DOHH2 (cell line): ENCODE data around the gene GOSR2.

ENCODE experiments used
- H3F3A ChIP-seq: fragments of 200-600 bp; sonication (generic), shearing (Covaris generic); 2 replicates; pipeline ENCODE4 v1.6.0; 2016; ENCODE audit warnings: antibody characterized with exemption, mild to moderate bottlenecking; ENCODE audit not compliant: control insufficient read depth, insufficient read depth
- H3K27ac ChIP-seq: fragments of 200-600 bp; sonication (generic); 2 replicates; pipeline ENCODE4 v1.5.1; 2014; ENCODE audit warnings: low read depth, mild to moderate bottlenecking, low read length, moderate library complexity
- H3K27me3 ChIP-seq: fragments of 200-600 bp; sonication (generic); 2 replicates; pipeline ENCODE4 v1.6.1; 2014; ENCODE audit warnings: mild to moderate bottlenecking, low read length, mixed read lengths; ENCODE audit not compliant: control insufficient read depth
- H3K36me3 ChIP-seq: fragments of 200-600 bp; sonication (generic); 2 replicates; pipeline ENCODE4 v1.6.1; 2014; ENCODE audit warnings: mild to moderate bottlenecking, low read length, moderate library complexity, mixed read lengths; ENCODE audit not compliant: control insufficient read depth
- H3K4me1 ChIP-seq: fragments of 200-600 bp; sonication (generic); 2 replicates; pipeline ENCODE4 v1.6.1; 2014; ENCODE audit warnings: mild to moderate bottlenecking, low read length, mixed read lengths; ENCODE audit not compliant: control insufficient read depth
- H3K4me2 ChIP-seq: fragments of 200-600 bp; sonication (generic); 2 replicates; pipeline ENCODE4 v1.6.0; 2014; ENCODE audit warnings: mild to moderate bottlenecking, low read length, moderate library complexity
- H3K4me3 ChIP-seq: fragments of 200-600 bp; sonication (generic); 2 replicates; pipeline ENCODE4 v1.5.1; 2014; ENCODE audit warnings: mild to moderate bottlenecking, low read length, mixed read lengths
- H3K79me2 ChIP-seq: fragments of 200-600 bp; sonication (generic); 2 replicates; pipeline ENCODE4 v1.6.1; 2014; ENCODE audit warnings: mild to moderate bottlenecking, low read length, mixed read lengths; ENCODE audit not compliant: control insufficient read depth
- H3K9me2 ChIP-seq: fragments of 200-600 bp; sonication (generic); replicated peaks from 2 replicates; pipeline ENCODE4 v1.6.1; 2014; ENCODE audit warnings: mild to moderate bottlenecking, low read length, mixed read lengths; ENCODE audit not compliant: control insufficient read depth
- H3K9me3 ChIP-seq: fragments of 200-600 bp; sonication (generic); 2 replicates; pipeline ENCODE4 v1.6.1; 2014; ENCODE audit warnings: antibody characterized with exemption, low read length, mixed read lengths; ENCODE audit not compliant: control insufficient read depth, insufficient read depth
- H4K20me1 ChIP-seq: fragments of 200-600 bp; sonication (generic); 2 replicates; pipeline ENCODE4 v1.6.0; 2014; ENCODE audit warnings: low read depth, mild to moderate bottlenecking, antibody characterized with exemption, low read length, moderate library complexity; ENCODE audit not compliant: control insufficient read depth, insufficient read depth
- EZH2phosphoT487 ChIP-seq: fragments of 200-600 bp; sonication (generic); IDR thresholded peaks from 2 replicates; pipeline ENCODE4 v1.6.1; 2017; ENCODE audit warnings: borderline replicate concordance, mild to moderate bottlenecking, antibody characterized with exemption, low read length, moderate library complexity, mixed read lengths
- TF ChIP-seq, protein P1 (sequence below): fragments of 200-600 bp; sonication (generic); IDR thresholded peaks from one replicate; pipeline ENCODE4 v1.5.1; 2014; ENCODE audit warnings: antibody characterized with exemption, mild to moderate bottlenecking, low read depth, low read length; ENCODE audit not compliant: poor library complexity, severe bottlenecking

The GOSR2 gene

DNA sequence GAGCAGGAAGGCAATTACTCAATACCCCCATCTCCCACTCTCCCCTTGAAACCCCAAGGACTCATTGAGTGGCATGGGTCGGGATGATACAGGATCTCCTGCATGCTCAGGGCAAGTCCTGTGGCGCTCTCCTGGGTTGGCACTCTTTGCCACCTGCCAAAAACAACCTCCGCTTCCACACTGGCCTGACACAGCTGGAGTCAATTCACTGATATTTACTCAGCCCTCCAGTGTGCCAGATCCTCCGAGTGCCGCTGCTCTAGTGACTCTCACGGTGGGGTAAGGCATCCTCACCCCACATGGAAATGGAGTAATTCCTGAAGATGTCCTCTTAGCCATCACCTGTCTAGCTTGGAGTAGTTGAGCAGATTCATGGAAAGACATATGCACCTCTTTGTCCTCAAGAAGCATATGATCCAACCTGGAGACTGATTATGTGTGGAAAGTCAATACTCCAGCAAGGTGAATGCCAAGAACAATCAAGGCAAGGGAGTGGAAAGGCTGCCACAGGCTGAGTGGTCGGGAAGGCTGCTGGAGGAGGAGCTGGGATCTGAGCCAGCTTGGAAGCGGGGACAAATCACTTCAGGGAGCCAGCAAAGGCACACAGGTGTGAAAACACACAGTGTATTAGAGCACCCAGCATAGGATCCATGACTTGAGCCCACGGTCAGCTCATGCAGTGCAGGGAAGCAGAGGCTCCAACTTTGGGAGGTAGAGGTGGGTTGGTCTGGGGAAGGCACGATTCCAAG is 12.6 kb upstream of the GOSR2 start:
- TF ChIP-seq, protein P1, sequence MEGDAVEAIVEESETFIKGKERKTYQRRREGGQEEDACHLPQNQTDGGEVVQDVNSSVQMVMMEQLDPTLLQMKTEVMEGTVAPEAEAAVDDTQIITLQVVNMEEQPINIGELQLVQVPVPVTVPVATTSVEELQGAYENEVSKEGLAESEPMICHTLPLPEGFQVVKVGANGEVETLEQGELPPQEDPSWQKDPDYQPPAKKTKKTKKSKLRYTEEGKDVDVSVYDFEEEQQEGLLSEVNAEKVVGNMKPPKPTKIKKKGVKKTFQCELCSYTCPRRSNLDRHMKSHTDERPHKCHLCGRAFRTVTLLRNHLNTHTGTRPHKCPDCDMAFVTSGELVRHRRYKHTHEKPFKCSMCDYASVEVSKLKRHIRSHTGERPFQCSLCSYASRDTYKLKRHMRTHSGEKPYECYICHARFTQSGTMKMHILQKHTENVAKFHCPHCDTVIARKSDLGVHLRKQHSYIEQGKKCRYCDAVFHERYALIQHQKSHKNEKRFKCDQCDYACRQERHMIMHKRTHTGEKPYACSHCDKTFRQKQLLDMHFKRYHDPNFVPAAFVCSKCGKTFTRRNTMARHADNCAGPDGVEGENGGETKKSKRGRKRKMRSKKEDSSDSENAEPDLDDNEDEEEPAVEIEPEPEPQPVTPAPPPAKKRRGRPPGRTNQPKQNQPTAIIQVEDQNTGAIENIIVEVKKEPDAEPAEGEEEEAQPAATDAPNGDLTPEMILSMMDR: no peak
- TF ChIP-seq EZH2phosphoT487: no peak
- H3K79me2 ChIP-seq: no peaks in the 10 kb centered on the region
- H3K4me1 ChIP-seq: peaks cover 4% of the 10 kb centered on the region
- no peak overlapping the region for H3K27ac ChIP-seq
- no peaks in the 10 kb centered on the region for H3K36me3 ChIP-seq
- no peak overlapping the region for H3K4me3 ChIP-seq
- H3F3A ChIP-seq: no peaks in the 10 kb centered on the region
- no peaks in the 10 kb centered on the region for H3K9me3 ChIP-seq
- H3K4me2 ChIP-seq: no peak overlapping the region
- no peaks in the 10 kb centered on the region for H4K20me1 ChIP-seq
- peaks cover 7% of the 10 kb centered on the region for H3K27me3 ChIP-seq
- no peaks in the 10 kb centered on the region for H3K9me2 ChIP-seq

DNA sequence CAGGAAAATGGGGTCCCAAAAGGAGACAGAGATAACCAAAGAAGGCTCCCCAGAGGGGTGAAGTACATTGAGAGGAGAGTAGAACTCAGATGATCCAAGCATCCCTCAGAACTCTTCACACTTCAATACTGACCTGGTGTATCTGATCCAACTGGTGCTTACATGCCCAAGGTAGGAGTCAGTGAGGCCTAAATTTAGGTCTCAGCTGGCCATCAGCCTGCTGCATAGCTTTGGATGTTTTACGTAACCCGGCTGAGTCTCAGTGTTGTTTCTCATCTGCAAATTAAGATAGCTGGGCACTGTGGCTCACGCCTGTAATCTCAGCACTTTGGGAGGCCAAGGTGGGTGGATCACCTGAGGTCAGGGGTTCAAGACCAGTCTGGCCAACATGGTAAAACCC is 11.6 kb upstream of the GOSR2 start:
- Histone ChIP-seq H3K4me2 (no peak overlapping the region), H3K4me3 (no peak overlapping the region), H3K4me1 (no peaks in the 10 kb centered on the region), H3K79me2 (no peaks in the 10 kb centered on the region), H3F3A (no peaks in the 10 kb centered on the region), H4K20me1 (no peaks in the 10 kb centered on the region), H3K9me3 (no peaks in the 10 kb centered on the region), H3K9me2 (no peaks in the 10 kb centered on the region), H3K27me3 (peaks cover 7% of the 10 kb centered on the region), H3K27ac (no peak overlapping the region), H3K36me3 (no peaks in the 10 kb centered on the region)
- TF ChIP-seq EZH2phosphoT487: no peak
- TF ChIP-seq, protein P1: no peak

DNA sequence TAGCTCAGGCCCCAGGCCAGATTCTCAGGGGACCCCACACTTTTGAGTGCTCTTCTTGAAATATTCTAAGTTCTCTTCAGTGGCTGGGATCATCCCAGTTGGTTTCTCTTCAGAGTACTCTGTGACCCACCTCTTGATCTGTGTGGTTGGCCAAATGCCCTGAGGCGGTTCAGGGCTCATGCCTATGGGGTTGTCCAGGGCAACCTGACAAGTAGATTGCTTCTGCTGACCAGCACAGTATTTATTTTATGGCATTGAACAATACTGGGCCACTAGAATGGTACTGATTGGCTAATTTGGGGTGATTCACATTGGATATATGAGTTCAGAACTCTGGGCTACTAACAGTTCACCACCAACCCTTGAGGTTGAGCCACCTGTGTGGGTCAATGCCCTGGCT is 7.4 kb upstream of the GOSR2 start:
- Histone ChIP-seq H3K4me3 (no peak overlapping the region), H3K9me3 (no peaks in the 10 kb centered on the region), H3K9me2 (no peaks in the 10 kb centered on the region), H3K27ac (no peak overlapping the region), H3K36me3 (no peaks in the 10 kb centered on the region), H3K79me2 (no peaks in the 10 kb centered on the region), H3K4me2 (no peak overlapping the region), H3F3A (no peaks in the 10 kb centered on the region), H3K27me3 (peaks cover 2% of the 10 kb centered on the region; the same call in 1 of the 2 replicates), H3K4me1 (no peaks in the 10 kb centered on the region), H4K20me1 (no peaks in the 10 kb centered on the region)
- no peak for TF ChIP-seq EZH2phosphoT487

DNA sequence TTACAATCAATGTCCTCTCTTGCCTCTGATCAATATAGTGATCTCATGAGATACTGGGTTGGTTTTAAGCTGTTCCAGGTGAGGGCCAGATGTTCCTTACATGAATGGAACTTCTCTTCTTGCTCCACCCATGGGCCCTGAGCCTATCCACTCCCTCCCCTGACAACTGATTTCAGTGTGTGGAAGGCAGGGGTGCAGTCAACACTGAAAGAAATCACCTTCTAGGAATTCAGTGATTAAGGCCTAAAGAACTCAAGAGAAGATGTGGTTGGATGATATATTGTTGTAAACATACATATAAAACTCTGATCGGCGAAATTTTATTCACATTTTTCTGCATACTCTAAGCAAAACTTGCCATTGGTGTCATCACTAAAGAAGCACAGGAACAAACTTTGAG is 6.7 kb upstream of the GOSR2 start:
- Histone ChIP-seq H3K27ac (no peak overlapping the region), H4K20me1 (no peaks in the 10 kb centered on the region), H3K27me3 (no peaks in the 10 kb centered on the region), H3K4me2 (no peak overlapping the region), H3K9me2 (no peaks in the 10 kb centered on the region), H3K79me2 (no peaks in the 10 kb centered on the region), H3K4me1 (no peaks in the 10 kb centered on the region), H3F3A (no peaks in the 10 kb centered on the region), H3K9me3 (no peaks in the 10 kb centered on the region), H3K36me3 (no peaks in the 10 kb centered on the region), H3K4me3 (no peak overlapping the region)
- TF ChIP-seq, protein P1: no peak
- TF ChIP-seq EZH2phosphoT487: no peak
